HEK293 (cell line): ENCODE data around the gene DGUOK.

Experiments used
- CTCF ChIA-PET: fragments of 350-600 bp; formaldehyde crosslinking; extraction: SDS; loops from one replicate; lab custom pipeline; 2021; ENCODE audit warnings: antibody characterized with exemption; lab: Yijun Ruan, JAX
- POLR2A ChIA-PET: fragments of 300-600 bp; formaldehyde crosslinking; extraction: SDS; loops from one replicate; lab custom pipeline; 2020; ENCODE audit warnings: antibody characterized with exemption, inconsistent platforms; lab: Yijun Ruan, JAX
- H3K27ac ChIP-seq: fragments of 200-500 bp; sonication (Bioruptor generic); 2 replicates; pipeline ENCODE4 v1.5.1; 2014; ENCODE audit warnings: low read depth, low read length, control low read depth, inconsistent platforms; ENCODE audit errors: extremely low read depth
- H3K36me3 ChIP-seq, 2 experiments: fragments of 200-500 bp in 1 of 2; sonication (Bioruptor generic) in 1 of 2; 1 replicate in 1 of 2; 2 replicates in 1 of 2; pipeline ENCODE4 v1.5.1; 2014 to 2017; ENCODE audit warnings: inconsistent platforms in 2 of 2, low read length in 2 of 2; ENCODE audit not compliant: control insufficient read depth in 2 of 2, insufficient read depth in 1 of 2
- H3K4me1 ChIP-seq: fragments of 200-500 bp; sonication (Bioruptor generic); 2 replicates; pipeline ENCODE4 v1.5.1; 2014; ENCODE audit warnings: mild to moderate bottlenecking, low read length, inconsistent platforms; ENCODE audit not compliant: control insufficient read depth, insufficient read depth
- H3K4me3 ChIP-seq: 2 replicates; pipeline ENCODE4 v1.5.1; 2011; ENCODE audit warnings: low read depth, mild to moderate bottlenecking, control low read depth, low read length, moderate library complexity
- H3K9me3 ChIP-seq: fragments of 200-500 bp; sonication (Bioruptor generic); 2 replicates; pipeline ENCODE4 v1.5.1; 2014; ENCODE audit warnings: low read depth, low read length, inconsistent platforms; ENCODE audit not compliant: control insufficient read depth, insufficient read depth
- BCL11B ChIP-seq: fragments of 450-650 bp; formaldehyde crosslinking; IDR thresholded peaks from 2 replicates; pipeline ENCODE4 v1.5.1; 2016; ENCODE audit warnings: low read depth, missing biosample characterization, missing genetic modification characterization
- ZBTB11 ChIP-seq: fragments of 450-650 bp; formaldehyde crosslinking; conservative IDR thresholded peaks from 2 replicates; pipeline ENCODE4 v1.5.1; 2016; ENCODE audit warnings: low read depth, missing biosample characterization, missing genetic modification characterization
- ZBTB17 ChIP-seq: fragments of 450-650 bp; formaldehyde crosslinking; IDR thresholded peaks from 2 replicates; pipeline ENCODE4 v1.5.1; 2016; ENCODE audit warnings: missing biosample characterization, missing genetic modification characterization
- ZBTB20 ChIP-seq: fragments of 450-650 bp; formaldehyde crosslinking; IDR thresholded peaks from 2 replicates; pipeline ENCODE4 v1.5.1; 2016; ENCODE audit warnings: missing biosample characterization, missing genetic modification characterization
- ZBTB21 ChIP-seq: fragments of 450-650 bp; formaldehyde crosslinking; IDR thresholded peaks from 2 replicates; pipeline ENCODE4 v1.5.1; 2017; ENCODE audit warnings: missing biosample characterization, missing genetic modification characterization
- ZBTB26 ChIP-seq: fragments of 450-650 bp; formaldehyde crosslinking; optimal IDR thresholded peaks from 2 replicates; pipeline ENCODE3; 2016; ENCODE audit warnings: missing biosample characterization, mild to moderate bottlenecking, missing genetic modification characterization
- ZBTB8A ChIP-seq: fragments of 450-650 bp; formaldehyde crosslinking; IDR thresholded peaks from 2 replicates; pipeline ENCODE4 v1.5.1; 2016; ENCODE audit warnings: missing biosample characterization, missing genetic modification characterization
- ZNF292 ChIP-seq: fragments of 450-650 bp; formaldehyde crosslinking; IDR thresholded peaks from 2 replicates; pipeline ENCODE4 v1.5.1; 2016; ENCODE audit warnings: low read depth, missing biosample characterization, missing genetic modification characterization, borderline replicate concordance
- ZNF391 ChIP-seq: fragments of 450-650 bp; formaldehyde crosslinking; IDR thresholded peaks from 2 replicates; pipeline ENCODE4 v1.5.1; 2016; ENCODE audit warnings: low read depth, missing biosample characterization, missing genetic modification characterization, borderline replicate concordance
- ZNF433 ChIP-seq: fragments of 450-650 bp; formaldehyde crosslinking; IDR thresholded peaks from 2 replicates; pipeline ENCODE4 v1.5.1; 2016; ENCODE audit warnings: missing biosample characterization, missing genetic modification characterization, low read depth
- ZNF501 ChIP-seq: fragments of 450-650 bp; formaldehyde crosslinking; IDR thresholded peaks from 2 replicates; pipeline ENCODE4 v1.5.1; 2016; ENCODE audit warnings: missing biosample characterization, missing genetic modification characterization
- ZNF518A ChIP-seq: fragments of 450-650 bp; formaldehyde crosslinking; conservative IDR thresholded peaks from 2 replicates; pipeline ENCODE4 v1.5.1; 2016; ENCODE audit warnings: low read depth, missing biosample characterization, missing genetic modification characterization
- ZNF624 ChIP-seq: fragments of 450-650 bp; formaldehyde crosslinking; IDR thresholded peaks from 2 replicates; pipeline ENCODE4 v1.5.1; 2017; ENCODE audit warnings: missing biosample characterization, missing genetic modification characterization
- ZNF629 ChIP-seq: fragments of 450-650 bp; formaldehyde crosslinking; IDR thresholded peaks from 2 replicates; pipeline ENCODE4 v1.5.1; 2017; ENCODE audit warnings: missing biosample characterization, missing genetic modification characterization
- ZNF645 ChIP-seq: fragments of 450-650 bp; formaldehyde crosslinking; IDR thresholded peaks from 2 replicates; pipeline ENCODE4; 2016; ENCODE audit warnings: missing biosample characterization, missing genetic modification characterization
- ZNF747 ChIP-seq: fragments of 450-650 bp; formaldehyde crosslinking; IDR thresholded peaks from 2 replicates; pipeline ENCODE4 v1.5.1; 2016; ENCODE audit warnings: missing biosample characterization, missing genetic modification characterization
- ZNF76 ChIP-seq: fragments of 450-650 bp; formaldehyde crosslinking; IDR thresholded peaks from 2 replicates; pipeline ENCODE4; 2016; ENCODE audit warnings: low read depth, missing biosample characterization, missing genetic modification characterization, borderline replicate concordance
- ZNF768 ChIP-seq: fragments of 450-650 bp; formaldehyde crosslinking; IDR thresholded peaks from 2 replicates; pipeline ENCODE4 v1.5.1; 2018; ENCODE audit warnings: missing biosample characterization, mild to moderate bottlenecking, missing genetic modification characterization
- ZNF843 ChIP-seq: fragments of 450-650 bp; formaldehyde crosslinking; IDR thresholded peaks from 2 replicates; pipeline ENCODE4 v1.5.1; 2016; ENCODE audit warnings: missing biosample characterization, missing genetic modification characterization
- ZSCAN30 ChIP-seq: fragments of 450-650 bp; IDR thresholded peaks from 2 replicates; pipeline ENCODE4 v1.5.1; 2018; ENCODE audit warnings: missing biosample characterization, mild to moderate bottlenecking, missing genetic modification characterization, moderate library complexity
- TF ChIP-seq, protein P1 (sequence below): fragments of 450-650 bp; formaldehyde crosslinking; IDR thresholded peaks from 2 replicates; pipeline ENCODE4 v1.5.1; 2016; ENCODE audit warnings: missing biosample characterization, missing genetic modification characterization

The DGUOK gene

DNA sequence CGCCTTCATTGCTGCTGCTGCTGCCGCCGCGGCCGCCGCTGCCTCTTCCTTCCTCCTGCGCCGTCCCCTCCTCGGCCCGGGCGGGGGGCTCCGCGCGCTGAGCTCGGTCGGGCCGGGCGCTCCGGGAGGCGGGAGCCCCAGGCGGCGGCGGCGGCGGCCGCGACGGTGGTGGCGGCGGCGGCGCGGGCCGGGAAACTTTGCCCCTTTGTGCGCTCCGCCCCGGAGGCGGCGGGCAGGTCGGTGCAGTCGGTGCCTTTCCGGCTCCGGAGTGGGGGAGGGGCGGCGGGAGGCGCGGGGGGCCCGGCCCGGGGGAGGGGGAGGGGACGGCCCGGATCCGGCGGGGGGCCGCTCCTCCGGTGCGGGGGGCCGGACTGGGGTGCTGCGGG is 58.2 kb downstream of the DGUOK start (continued):
- TF ChIP-seq ZNF518A (tag by site-specific recombination) (no peak), ZNF76 (tag by site-specific recombination) (no peak)

- Histone ChIP-seq H3K4me3 (peak overlapping the region; percentile 51), H3K9me3 (no peaks in the 10 kb centered on the region), H3K4me1 (peaks cover 15% of the 10 kb centered on the region), H3K36me3 (peaks cover 4 to 36% of the 10 kb centered on the region in 2 experiments; a peak in 1 of 3 replicates), H3K27ac (peak overlapping the region; percentile 65; the same call in 1 of the 2 replicates)
- ChIA-PET CTCF (no interaction called here), POLR2A (interaction anchor here (0.7 to 2.5 kb wide), 3 partner anchors 18 to 135 kb away, joined by 3 to 10 read pairs (median 4); no protein-coding TSS in a partner anchor)
- no peak for TF ChIP-seq ZNF433 (tag by site-specific recombination)
- peak; percentile 30 for TF ChIP-seq ZBTB26
- no peak for TF ChIP-seq ZNF747 (tag by site-specific recombination)
- TF ChIP-seq ZBTB17 (tag by site-specific recombination), result 0 out of 2 replicates have a peak, but pooled peaks have one; percentile 21
- TF ChIP-seq ZNF292, result no peak
- peak; percentile 61 for TF ChIP-seq ZBTB8A (tag by site-specific recombination)
- TF ChIP-seq ZNF501 (tag by site-specific recombination), result no peak
- no peak for TF ChIP-seq ZSCAN30 (tag by site-specific recombination)
- no peak for TF ChIP-seq ZNF645 (tag by site-specific recombination)
- TF ChIP-seq ZNF768 (tag by site-specific recombination), result no peak
- TF ChIP-seq BCL11B (tag by site-specific recombination), result no peak
- TF ChIP-seq ZBTB21 (tag by site-specific recombination), result no peak
- TF ChIP-seq ZNF843 (tag by site-specific recombination), result no peak
- TF ChIP-seq ZNF629 (tag by site-specific recombination), result no peak
- TF ChIP-seq ZNF624 (tag by site-specific recombination), result no peak
- TF ChIP-seq ZBTB11, result 0 out of 2 replicates have a peak, but pooled peaks have one; percentile 19
- TF ChIP-seq ZBTB20 (tag by site-specific recombination), result no peak; the same call in 1 of the 2 replicates
- no peak for TF ChIP-seq ZNF391 (tag by site-specific recombination)
- TF ChIP-seq, protein P1, sequence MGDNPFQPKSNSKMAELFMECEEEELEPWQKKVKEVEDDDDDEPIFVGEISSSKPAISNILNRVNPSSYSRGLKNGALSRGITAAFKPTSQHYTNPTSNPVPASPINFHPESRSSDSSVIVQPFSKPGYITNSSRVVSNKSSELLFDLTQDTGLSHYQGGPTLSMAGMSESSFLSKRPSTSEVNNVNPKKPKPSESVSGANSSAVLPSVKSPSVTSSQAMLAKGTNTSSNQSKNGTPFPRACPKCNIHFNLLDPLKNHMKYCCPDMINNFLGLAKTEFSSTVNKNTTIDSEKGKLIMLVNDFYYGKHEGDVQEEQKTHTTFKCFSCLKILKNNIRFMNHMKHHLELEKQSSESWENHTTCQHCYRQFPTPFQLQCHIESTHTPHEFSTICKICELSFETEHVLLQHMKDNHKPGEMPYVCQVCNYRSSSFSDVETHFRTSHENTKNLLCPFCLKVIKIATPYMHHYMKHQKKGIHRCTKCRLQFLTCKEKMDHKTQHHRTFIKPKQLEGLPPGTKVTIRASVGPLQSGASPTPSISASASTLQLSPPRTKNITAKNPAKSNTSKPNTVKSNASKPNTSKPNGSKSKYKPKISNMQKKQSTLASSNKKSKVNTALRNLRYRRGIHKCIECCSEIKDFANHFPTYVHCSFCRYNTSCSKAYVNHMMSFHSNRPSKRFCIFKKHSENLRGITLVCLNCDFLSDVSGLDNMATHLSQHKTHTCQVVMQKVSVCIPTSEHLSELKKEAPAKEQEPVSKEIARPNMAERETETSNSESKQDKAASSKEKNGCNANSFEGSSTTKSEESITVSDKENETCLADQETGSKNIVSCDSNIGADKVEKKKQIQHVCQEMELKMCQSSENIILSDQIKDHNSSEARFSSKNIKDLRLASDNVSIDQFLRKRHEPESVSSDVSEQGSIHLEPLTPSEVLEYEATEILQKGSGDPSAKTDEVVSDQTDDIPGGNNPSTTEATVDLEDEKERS (tag by site-specific recombination), result no peak
These were observed 58.8 kb downstream of the DGUOK start for GRCh38 chr2:73985308-73986084.
